ENCODE results near the gene OR10P1. TPM values are rescaled to one million over a fixed set of nuclear protein-coding genes. Genes with fewer than 3 reads are reported as not detected.
"Not testable (repeated sequence)": the region's sequence is repeated elsewhere in the genome, so short reads cannot be mapped to it uniquely, and the experiment has no call there.

OR10P1 gene
- not detected for total RNA-seq

DNA sequence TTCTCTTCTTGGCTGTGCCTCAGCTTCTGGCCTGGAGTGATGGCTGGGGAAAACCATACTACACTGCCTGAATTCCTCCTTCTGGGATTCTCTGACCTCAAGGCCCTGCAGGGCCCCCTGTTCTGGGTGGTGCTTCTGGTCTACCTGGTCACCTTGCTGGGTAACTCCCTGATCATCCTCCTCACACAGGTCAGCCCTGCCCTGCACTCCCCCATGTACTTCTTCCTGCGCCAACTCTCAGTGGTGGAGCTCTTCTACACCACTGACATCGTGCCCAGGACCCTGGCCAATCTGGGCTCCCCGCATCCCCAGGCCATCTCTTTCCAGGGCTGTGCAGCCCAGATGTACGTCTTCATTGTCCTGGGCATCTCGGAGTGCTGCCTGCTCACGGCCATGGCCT lies at the start of gene OR10P1:
OR10P1 (plus strand) TSS at position 40 of the 400 bp plus-strand sequence; CDS start at position 40, 0 bp downstream.
- H3K27me3 ChIP-seq (ENCODE audit: control insufficient read depth in 3 of 3, insufficient read depth in 3 of 3, low read length in 3 of 3): peaks cover 0 to 7% (median 0%) of the 10 kb centered on the region in 3 donors
- H3K9ac ChIP-seq (ENCODE audit: low read depth in 1 of 3, low read length in 3 of 3): no peak within 1 kb of the TSS
- H3K27ac ChIP-seq (ENCODE audit: low read depth, low read length): no peak within 1 kb of the TSS
- H3K9me3 ChIP-seq (ENCODE audit: control insufficient read depth in 3 of 3, low read length in 3 of 3): no peaks in the 10 kb centered on the region
- no peaks in the 10 kb centered on the region for H3K4me1 ChIP-seq (ENCODE audit: control insufficient read depth in 3 of 3, insufficient read depth in 3 of 3, low read length in 3 of 3)
- no peaks in the 10 kb centered on the region for H3K36me3 ChIP-seq (ENCODE audit: control insufficient read depth in 3 of 3, insufficient read depth in 3 of 3, low read length in 3 of 3)
- H3K4me3 ChIP-seq (ENCODE audit: low read length in 3 of 3): no peak within 1 kb of the TSS

- not testable (repeated sequence) for H3K4me1 ChIP-seq (ENCODE audit: control insufficient read depth in 3 of 3, insufficient read depth in 3 of 3, low read length in 3 of 3); H3K4me3 ChIP-seq (ENCODE audit: low read length in 3 of 3); H3K27me3 ChIP-seq (ENCODE audit: control insufficient read depth in 3 of 3, insufficient read depth in 3 of 3, low read length in 3 of 3); H3K36me3 ChIP-seq (ENCODE audit: control insufficient read depth in 3 of 3, insufficient read depth in 3 of 3, low read length in 3 of 3); H3K9ac ChIP-seq (ENCODE audit: low read depth in 1 of 3, low read length in 3 of 3); H3K27ac ChIP-seq (ENCODE audit: low read depth, low read length); H3K9me3 ChIP-seq (ENCODE audit: control insufficient read depth in 3 of 3, low read length in 3 of 3)
Observed at GRCh38 chr12:55590152-55590551, 46.5 kb upstream of the OR10P1 start.

GRCh38 chr12:55607821-55608594 lies 28.7 kb upstream of the OR10P1 start:
- no peak overlapping the region for H3K27ac ChIP-seq (ENCODE audit: low read depth, low read length)
- H3K27me3 ChIP-seq (ENCODE audit: control insufficient read depth in 3 of 3, insufficient read depth in 3 of 3, low read length in 3 of 3): peaks cover 0 to 3% (median 0%) of the 10 kb centered on the region in 3 donors
- no peaks in the 10 kb centered on the region for H3K4me1 ChIP-seq (ENCODE audit: control insufficient read depth in 3 of 3, insufficient read depth in 3 of 3, low read length in 3 of 3)
- H3K36me3 ChIP-seq (ENCODE audit: control insufficient read depth in 3 of 3, insufficient read depth in 3 of 3, low read length in 3 of 3): no peaks in the 10 kb centered on the region
- peaks cover 0 to 2% (median 0%) of the 10 kb centered on the region in 3 donors for H3K9me3 ChIP-seq (ENCODE audit: control insufficient read depth in 3 of 3, low read length in 3 of 3)
- no peak overlapping the region for H3K9ac ChIP-seq (ENCODE audit: low read depth in 1 of 3, low read length in 3 of 3)
- H3K4me3 ChIP-seq (ENCODE audit: low read length in 3 of 3): no peak overlapping the region

DNA sequence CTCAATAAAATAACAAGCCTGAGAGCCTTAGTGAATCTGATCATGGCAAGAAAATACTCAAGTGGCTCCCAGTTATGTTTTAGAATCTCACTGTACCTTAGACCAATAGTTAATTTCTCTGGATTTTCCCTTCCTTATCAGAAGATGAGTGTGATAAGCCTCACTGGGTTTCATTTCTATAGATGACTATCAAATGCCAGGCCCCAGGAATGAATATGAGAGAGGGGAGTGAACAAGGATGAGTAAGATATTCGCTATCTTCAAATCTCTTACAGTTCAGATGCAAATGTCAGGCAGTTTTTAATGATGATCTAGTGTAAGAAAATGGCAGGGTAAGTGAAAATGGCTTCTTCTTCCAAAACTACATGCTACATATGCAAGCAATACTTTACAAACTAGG lies 26.1 kb upstream of the OR10P1 start:
- no peak overlapping the region for H3K4me3 ChIP-seq (ENCODE audit: low read length in 3 of 3)
- peaks cover 0 to 3% (median 0%) of the 10 kb centered on the region in 3 donors for H3K27me3 ChIP-seq (ENCODE audit: control insufficient read depth in 3 of 3, insufficient read depth in 3 of 3, low read length in 3 of 3)
- peaks cover 0 to 7% (median 3%) of the 10 kb centered on the region in 3 donors for H3K9me3 ChIP-seq (ENCODE audit: control insufficient read depth in 3 of 3, low read length in 3 of 3)
- no peak overlapping the region for H3K9ac ChIP-seq (ENCODE audit: low read depth in 1 of 3, low read length in 3 of 3)
- H3K4me1 ChIP-seq (ENCODE audit: control insufficient read depth in 3 of 3, insufficient read depth in 3 of 3, low read length in 3 of 3): no peaks in the 10 kb centered on the region
- H3K27ac ChIP-seq (ENCODE audit: low read depth, low read length): no peak overlapping the region
- H3K36me3 ChIP-seq (ENCODE audit: control insufficient read depth in 3 of 3, insufficient read depth in 3 of 3, low read length in 3 of 3): no peaks in the 10 kb centered on the region

GRCh38 chr12:55612646-55613045 lies 24.0 kb upstream of the OR10P1 start:
- H3K9me3 ChIP-seq (ENCODE audit: control insufficient read depth in 3 of 3, low read length in 3 of 3): peaks cover 5 to 19% (median 8%) of the 10 kb centered on the region in 3 donors
- no peaks in the 10 kb centered on the region for H3K4me1 ChIP-seq (ENCODE audit: control insufficient read depth in 3 of 3, insufficient read depth in 3 of 3, low read length in 3 of 3)
- H3K36me3 ChIP-seq (ENCODE audit: control insufficient read depth in 3 of 3, insufficient read depth in 3 of 3, low read length in 3 of 3): no peaks in the 10 kb centered on the region
- H3K4me3 ChIP-seq (ENCODE audit: low read length in 3 of 3): no peak overlapping the region
- no peak overlapping the region for H3K27ac ChIP-seq (ENCODE audit: low read depth, low read length)
- peaks cover 0 to 3% (median 0%) of the 10 kb centered on the region in 3 donors for H3K27me3 ChIP-seq (ENCODE audit: control insufficient read depth in 3 of 3, insufficient read depth in 3 of 3, low read length in 3 of 3)
- H3K9ac ChIP-seq (ENCODE audit: low read depth in 1 of 3, low read length in 3 of 3): no peak overlapping the region

- Histone ChIP-seq H3K9me3 (ENCODE audit: control insufficient read depth in 3 of 3, low read length in 3 of 3) (peaks cover 5 to 19% (median 8%) of the 10 kb centered on the region in 3 donors), H3K9ac (ENCODE audit: low read depth in 1 of 3, low read length in 3 of 3) (no peak overlapping the region)
Observed at GRCh38 chr12:55614764-55615163, 21.9 kb upstream of the OR10P1 start.

DNA sequence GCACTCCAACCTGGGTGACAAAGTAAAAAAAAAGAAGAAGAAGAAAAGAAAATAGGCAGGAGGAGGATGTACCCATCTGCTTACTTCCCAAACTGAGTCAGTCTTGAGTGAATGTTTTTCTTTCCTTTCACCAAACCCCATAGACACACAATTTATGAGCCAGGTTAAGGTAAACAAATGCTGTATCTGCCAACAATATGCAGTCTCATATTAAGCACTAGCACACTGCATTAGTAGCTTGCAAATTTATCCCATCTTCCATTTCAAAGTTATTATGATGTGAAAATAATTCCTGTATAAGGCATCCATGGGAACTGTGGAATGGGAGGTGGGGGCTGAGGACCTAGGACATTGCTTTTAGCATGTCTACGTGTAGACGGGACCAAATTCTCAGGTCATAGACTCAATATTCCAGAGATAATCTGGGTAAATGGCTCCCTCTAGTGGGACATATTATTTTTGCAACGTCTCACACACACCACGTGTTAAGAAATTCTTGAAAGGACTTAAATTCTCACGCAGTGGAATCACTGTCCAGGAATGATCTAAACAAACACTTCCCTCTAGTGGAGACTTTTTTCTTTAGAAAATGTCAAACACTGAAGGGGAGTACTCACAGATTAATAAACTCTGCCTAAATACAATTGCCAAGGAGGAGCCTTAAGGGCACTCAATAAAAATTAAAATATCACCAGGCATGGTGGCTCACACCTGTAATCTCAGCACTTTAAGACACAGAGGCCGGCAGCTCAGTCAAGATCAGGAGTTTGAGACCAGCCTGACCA lies 17.1 kb upstream of the OR10P1 start:
- Histone ChIP-seq H3K9ac (ENCODE audit: low read depth in 1 of 3, low read length in 3 of 3) (no peak overlapping the region), H3K27me3 (ENCODE audit: control insufficient read depth in 3 of 3, insufficient read depth in 3 of 3, low read length in 3 of 3) (no peaks in the 10 kb centered on the region), H3K4me3 (ENCODE audit: low read length in 3 of 3) (no peak overlapping the region), H3K4me1 (ENCODE audit: control insufficient read depth in 3 of 3, insufficient read depth in 3 of 3, low read length in 3 of 3) (no peaks in the 10 kb centered on the region), H3K36me3 (ENCODE audit: control insufficient read depth in 3 of 3, insufficient read depth in 3 of 3, low read length in 3 of 3) (no peaks in the 10 kb centered on the region), H3K9me3 (ENCODE audit: control insufficient read depth in 3 of 3, low read length in 3 of 3) (peaks cover 5 to 17% (median 8%) of the 10 kb centered on the region in 3 donors), H3K27ac (ENCODE audit: low read depth, low read length) (no peak overlapping the region)

More at GRCh38 chr12:55614764-55615163, 21.9 kb upstream of the OR10P1 start:
- H3K27me3 ChIP-seq (ENCODE audit: control insufficient read depth in 3 of 3, insufficient read depth in 3 of 3, low read length in 3 of 3): no peaks in the 10 kb centered on the region
- H3K27ac ChIP-seq (ENCODE audit: low read depth, low read length): no peak overlapping the region
- no peaks in the 10 kb centered on the region for H3K4me1 ChIP-seq (ENCODE audit: control insufficient read depth in 3 of 3, insufficient read depth in 3 of 3, low read length in 3 of 3)
- no peaks in the 10 kb centered on the region for H3K36me3 ChIP-seq (ENCODE audit: control insufficient read depth in 3 of 3, insufficient read depth in 3 of 3, low read length in 3 of 3)
- H3K4me3 ChIP-seq (ENCODE audit: low read length in 3 of 3): no peak overlapping the region

- no peaks in the 10 kb centered on the region for H3K36me3 ChIP-seq (ENCODE audit: control insufficient read depth in 3 of 3, insufficient read depth in 3 of 3, low read length in 3 of 3)
- H3K27me3 ChIP-seq (ENCODE audit: control insufficient read depth in 3 of 3, insufficient read depth in 3 of 3, low read length in 3 of 3): no peaks in the 10 kb centered on the region
- no peaks in the 10 kb centered on the region for H3K9me3 ChIP-seq (ENCODE audit: control insufficient read depth in 3 of 3, low read length in 3 of 3)
- no peak overlapping the region for H3K27ac ChIP-seq (ENCODE audit: low read depth, low read length)
- no peak overlapping the region for H3K9ac ChIP-seq (ENCODE audit: low read depth in 1 of 3, low read length in 3 of 3)
- no peak overlapping the region for H3K4me3 ChIP-seq (ENCODE audit: low read length in 3 of 3)
- H3K4me1 ChIP-seq (ENCODE audit: control insufficient read depth in 3 of 3, insufficient read depth in 3 of 3, low read length in 3 of 3): no peaks in the 10 kb centered on the region
Observed at GRCh38 chr12:55624056-55624455, 12.6 kb upstream of the OR10P1 start.

DNA sequence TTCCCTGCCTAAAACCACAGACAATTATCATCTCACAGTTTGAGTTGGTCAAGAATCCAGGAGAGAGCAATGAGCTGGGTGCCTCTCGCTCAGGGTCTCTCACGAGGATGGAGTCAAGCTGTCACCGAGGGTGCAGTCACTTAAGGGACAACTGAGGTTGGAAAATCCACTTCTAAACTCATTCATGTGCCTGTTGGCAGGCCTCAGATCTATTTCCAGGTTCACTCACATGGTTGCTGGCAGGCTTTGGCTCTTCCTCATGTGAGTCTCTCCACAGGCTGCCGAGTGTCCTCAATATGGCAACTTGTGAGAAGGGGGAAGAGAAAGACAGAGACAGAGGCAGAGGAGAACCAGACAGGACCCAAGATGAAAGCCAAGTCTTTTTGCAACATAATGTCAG lies 10.5 kb upstream of the OR10P1 start:
- Histone ChIP-seq H3K9ac (ENCODE audit: low read depth in 1 of 3, low read length in 3 of 3) (no peak overlapping the region), H3K9me3 (ENCODE audit: control insufficient read depth in 3 of 3, low read length in 3 of 3) (no peaks in the 10 kb centered on the region), H3K4me3 (ENCODE audit: low read length in 3 of 3) (no peak overlapping the region), H3K27me3 (ENCODE audit: control insufficient read depth in 3 of 3, insufficient read depth in 3 of 3, low read length in 3 of 3) (no peaks in the 10 kb centered on the region), H3K36me3 (ENCODE audit: control insufficient read depth in 3 of 3, insufficient read depth in 3 of 3, low read length in 3 of 3) (no peaks in the 10 kb centered on the region), H3K4me1 (ENCODE audit: control insufficient read depth in 3 of 3, insufficient read depth in 3 of 3, low read length in 3 of 3) (no peaks in the 10 kb centered on the region), H3K27ac (ENCODE audit: low read depth, low read length) (no peak overlapping the region)

Measured in skeletal muscle tissue (tissue), 4 donors.